Stimulated activated CD8-positive, alpha-beta memory T cell treated with anti-CD3 and anti-CD28 coated beads, Interleukin-2, amount 100 ng/mL, for 1 hour (primary cell): ENCODE results near the gene RBM46.

Experiments
- DNase-seq, 2 donors: peaks; one replicate each; pipeline ENCODE4 v3.0.0-alpha.2; 2020; ENCODE audit warnings: low read depth in 2 of 2

RBM46 gene

DNA sequence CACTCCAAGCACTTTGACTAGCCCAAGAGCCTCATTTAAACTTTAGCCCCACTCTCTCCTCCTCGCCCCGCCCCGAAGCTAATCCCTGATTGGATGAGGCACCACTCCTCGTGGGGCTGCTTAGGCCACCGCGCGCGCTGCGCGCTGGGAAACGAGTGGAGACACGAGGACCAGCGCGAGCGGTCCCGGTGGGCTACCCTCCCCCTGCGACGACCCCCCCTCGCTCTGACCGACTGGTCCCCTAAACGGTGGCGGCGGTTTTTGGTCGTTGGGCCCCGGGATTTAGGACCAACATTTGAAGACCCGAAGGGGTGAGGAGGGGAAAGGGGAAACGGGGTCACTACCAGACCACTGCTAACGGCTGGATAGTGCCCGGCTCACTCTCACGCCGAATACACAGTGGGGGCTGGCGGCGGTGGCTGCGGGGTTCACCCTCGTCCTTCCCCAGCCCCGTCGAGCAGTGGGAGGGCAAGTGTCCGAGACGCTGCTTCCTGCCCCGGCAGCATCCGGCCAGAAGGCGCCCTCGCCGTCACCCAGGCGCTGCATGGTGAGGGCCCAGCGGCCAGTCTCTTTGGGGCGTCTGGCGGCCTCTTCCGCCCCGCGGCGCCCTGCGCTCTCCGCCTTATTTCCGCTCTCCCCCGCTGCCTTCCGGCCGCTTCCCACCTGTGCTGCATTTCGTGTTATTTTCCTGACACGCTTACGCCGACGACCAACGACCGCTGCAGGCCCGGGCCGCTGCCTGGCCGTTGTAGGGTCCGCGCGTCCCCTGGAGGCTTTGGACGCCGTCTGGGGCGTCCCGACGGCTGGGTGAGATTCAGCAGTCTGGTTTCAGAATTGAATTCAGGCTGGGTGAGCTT, at the start of gene RBM46:
TSS of gene RBM46 (plus strand) at position 147 of the 857 bp plus-strand sequence. CDS start 15,481 bp downstream, outside the sequence.
- no peak for DNase-seq

DNA sequence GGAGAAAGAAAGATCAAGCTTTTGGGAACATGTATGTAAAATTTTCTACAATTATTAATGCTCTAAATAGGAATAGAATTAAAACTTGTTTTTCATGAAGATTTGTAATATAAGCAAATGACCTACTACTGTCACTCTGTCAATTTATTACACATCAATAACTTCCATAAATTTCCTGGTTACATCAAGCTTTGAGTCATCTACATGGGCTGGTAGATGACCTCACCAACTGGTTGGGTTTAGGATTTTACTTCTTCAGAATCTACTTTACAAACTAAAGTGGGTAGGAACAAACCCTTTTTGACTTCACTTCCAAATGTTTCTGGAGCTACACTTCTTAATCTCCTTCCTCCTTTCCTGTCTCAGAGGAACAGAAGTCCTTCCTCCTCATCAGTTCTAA, 49.3 kb upstream of the RBM46 start:
- no peak for DNase-seq

- no peak for DNase-seq
Measured at GRCh38 chr4:154732669-154733068, 48.4 kb upstream of the RBM46 start.

DNA sequence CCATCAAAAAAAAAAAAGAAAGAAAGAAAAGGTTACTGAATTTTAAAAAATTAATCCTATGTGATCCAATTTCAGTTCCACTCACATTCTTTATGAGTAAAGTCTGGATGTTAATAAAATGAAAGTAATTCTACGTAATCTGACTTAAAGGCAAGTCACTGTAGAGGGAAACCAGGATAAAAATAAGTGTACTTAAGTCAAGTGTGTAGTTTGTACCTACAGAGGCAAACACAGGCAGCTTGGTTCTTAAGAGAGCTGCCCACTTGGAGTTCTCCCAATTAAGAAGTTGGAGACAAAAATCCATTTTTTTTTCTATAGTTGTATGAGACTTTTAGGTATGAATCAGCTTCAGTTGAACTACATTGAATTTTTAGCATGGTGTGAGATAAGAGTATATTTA, 44.3 kb upstream of the RBM46 start:
- no peak for DNase-seq

GRCh38 chr4:154738426-154738825, 42.6 kb upstream of the RBM46 start:
- DNase-seq: no peak

DNA sequence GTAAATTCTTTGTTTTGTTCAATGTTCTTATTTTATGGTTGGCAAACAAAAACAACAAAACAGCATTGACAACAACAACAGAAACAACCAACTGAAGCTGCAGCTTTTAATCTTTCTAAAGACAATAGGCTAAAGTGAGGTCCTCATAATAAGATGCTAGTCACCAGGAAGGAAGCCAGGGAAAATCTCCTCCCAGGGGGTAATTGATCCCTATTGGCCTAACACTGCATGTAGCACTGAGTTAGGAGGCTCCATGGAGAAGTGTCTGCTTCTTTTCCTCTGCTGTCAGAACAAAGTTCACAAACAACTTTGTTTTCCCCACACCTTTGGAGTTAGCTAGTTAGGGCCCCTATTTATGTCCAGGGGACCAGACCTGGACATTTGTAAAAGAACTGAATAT, 42.0 kb upstream of the RBM46 start:
- no peak for DNase-seq

GRCh38 chr4:154740462-154740861, 40.6 kb upstream of the RBM46 start:
- DNase-seq: no peak

GRCh38 chr4:154741131-154741665, 39.9 kb upstream of the RBM46 start:
- DNase-seq: no peak

DNA sequence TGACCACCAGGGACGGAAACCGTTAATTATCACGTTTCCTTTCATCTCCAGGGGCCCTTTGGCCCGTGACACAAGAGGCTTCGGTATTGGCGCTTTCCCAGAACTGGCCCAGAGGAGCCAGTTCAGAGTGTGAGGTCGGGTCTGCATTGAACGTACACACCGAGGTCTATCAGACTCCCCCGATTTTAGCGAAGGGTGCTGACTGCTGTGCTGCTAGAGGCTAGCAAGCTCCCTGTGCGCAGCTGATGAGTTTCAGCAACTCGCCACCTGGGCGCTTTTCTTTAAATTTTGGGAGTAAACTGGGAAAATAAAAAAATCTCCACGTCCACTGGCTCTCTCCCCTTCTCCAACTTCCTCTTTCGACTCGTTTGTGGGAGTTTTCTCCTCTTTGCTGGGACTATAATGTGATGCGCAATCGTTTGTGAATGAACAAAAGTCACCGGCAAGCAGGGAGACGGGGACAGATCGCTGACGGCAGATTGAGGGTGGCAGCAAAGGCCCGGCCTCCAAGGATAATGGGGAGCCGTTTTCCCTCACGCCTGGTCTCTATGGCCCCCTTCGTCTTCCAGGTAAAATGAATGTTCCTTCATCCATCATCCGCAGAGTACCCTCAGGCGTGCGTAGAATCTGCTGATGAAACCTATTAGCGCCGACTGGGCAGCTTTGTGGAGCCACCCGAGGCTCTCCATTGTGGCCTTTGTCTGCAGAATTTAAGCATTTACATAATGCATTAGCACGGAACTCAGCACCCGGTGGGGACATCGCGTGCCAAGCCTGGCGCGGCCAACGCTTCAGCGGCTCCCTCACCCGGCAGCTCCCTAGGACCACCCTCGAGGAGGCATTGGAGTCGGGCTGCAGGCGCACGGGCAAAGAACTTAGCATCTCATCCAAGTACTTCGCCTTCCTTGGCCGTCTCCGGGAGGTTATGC, 38.9 kb upstream of the RBM46 start:
- DNase-seq: no peak

GRCh38 chr4:154743683-154744340, 37.3 kb upstream of the RBM46 start, which contains the start of gene LRAT:
TSS of gene LRAT (plus strand) at chr4:154744000. CDS start at chr4:154744327, 327 bp downstream.
- DNase-seq: no peak

GRCh38 chr4:154744341-154744926, 36.6 kb upstream of the RBM46 start:
- no peak for DNase-seq

GRCh38 chr4:154757713-154758112, 23.4 kb upstream of the RBM46 start:
- no peak for DNase-seq

DNA sequence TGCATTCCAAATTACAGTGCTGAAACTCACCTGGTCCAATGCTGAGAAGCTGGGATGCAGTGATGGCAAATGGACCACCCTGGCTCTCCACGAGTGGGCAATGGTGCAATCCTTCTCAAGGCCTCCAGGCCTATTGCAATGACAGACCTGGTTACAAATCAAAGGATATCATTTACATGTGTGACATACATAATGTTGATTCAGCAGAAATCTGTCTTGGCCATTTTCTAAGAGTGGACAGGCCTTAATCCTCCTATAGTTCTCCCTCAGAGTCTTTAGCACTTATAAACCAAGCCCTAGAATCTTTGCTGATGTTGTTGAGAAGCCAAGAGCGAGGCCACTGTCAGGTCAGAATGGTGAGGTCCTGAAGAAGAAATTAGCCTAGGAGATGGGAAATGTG, 20.2 kb upstream of the RBM46 start:
- DNase-seq: no peak

GRCh38 chr4:154778264-154778663, 2.8 kb upstream of the RBM46 start:
- no peak for DNase-seq

GRCh38 chr4:154779362-154779947, 1.6 kb upstream of the RBM46 start:
- no peak for DNase-seq

DNA sequence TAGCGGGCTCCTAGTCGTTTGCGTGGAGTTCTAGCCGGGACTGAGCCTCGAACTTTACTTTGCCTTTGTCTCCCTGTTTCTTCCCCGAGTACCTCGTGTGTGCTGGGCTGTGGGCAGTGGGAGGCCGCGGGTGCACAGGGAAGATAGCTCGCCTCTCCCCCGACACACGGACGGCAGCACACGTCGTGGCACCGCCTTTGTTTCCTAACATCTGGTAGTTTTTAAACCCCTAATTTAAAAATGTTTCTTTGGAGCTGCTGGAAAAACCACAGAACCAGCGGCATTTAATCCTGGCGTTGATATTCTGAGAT, 866 bp downstream of the RBM46 start:
- DNase-seq: no peak

GRCh38 chr4:154807042-154807630, 26.1 kb downstream of the RBM46 start:
- no peak for DNase-seq

GRCh38 chr4:154818230-154818629, 37.2 kb downstream of the RBM46 start:
- no peak for DNase-seq

DNA sequence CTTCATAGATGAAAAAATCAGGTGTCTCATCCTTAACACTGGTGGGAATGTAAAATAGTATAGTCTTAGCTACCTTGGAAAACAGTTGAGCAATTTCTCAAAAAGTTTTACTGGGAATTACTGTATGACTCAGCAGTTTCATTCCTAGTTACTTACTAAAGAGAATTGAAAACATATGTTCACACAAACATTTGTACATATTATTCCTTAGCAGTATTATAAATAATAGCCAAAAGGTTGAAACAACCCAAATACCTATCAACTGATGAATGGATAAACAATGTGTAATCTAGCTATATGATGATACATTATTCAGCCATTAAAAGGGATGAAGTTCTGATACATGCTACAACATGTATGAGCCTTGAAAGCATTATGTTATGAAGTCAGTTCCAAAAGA, 41.7 kb downstream of the RBM46 start:
- no peak for DNase-seq

GRCh38 chr4:154836030-154836429, 55.0 kb downstream of the RBM46 start:
- no peak for DNase-seq

DNA sequence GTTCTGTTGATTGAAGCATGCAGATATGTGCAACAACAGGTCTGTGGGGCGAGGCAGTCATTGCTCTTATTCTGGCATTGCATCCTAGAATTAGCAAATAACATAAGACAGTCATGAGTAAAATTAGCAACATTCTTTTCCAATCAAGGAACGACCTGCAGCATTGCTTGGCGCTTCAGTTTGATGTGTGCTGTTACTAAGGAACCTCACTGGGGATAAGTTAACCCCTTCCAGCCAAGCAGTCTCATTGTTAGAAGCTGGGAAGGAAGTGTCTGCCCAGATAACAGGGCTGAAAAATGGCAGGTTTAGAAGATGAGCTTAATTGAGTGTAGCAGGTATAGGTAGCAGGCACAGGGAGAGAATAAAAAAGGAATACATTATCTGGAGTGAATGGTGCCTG, 55.4 kb downstream of the RBM46 start:
- DNase-seq: no peak
